Fibroblast of skin of back (primary cell): ENCODE data around the gene KDM5B.

ENCODE experiments used
- DNase-seq: peaks from one replicate; pipeline ENCODE4 v3.0.0-alpha.2; 2013

Gene KDM5B

DNA sequence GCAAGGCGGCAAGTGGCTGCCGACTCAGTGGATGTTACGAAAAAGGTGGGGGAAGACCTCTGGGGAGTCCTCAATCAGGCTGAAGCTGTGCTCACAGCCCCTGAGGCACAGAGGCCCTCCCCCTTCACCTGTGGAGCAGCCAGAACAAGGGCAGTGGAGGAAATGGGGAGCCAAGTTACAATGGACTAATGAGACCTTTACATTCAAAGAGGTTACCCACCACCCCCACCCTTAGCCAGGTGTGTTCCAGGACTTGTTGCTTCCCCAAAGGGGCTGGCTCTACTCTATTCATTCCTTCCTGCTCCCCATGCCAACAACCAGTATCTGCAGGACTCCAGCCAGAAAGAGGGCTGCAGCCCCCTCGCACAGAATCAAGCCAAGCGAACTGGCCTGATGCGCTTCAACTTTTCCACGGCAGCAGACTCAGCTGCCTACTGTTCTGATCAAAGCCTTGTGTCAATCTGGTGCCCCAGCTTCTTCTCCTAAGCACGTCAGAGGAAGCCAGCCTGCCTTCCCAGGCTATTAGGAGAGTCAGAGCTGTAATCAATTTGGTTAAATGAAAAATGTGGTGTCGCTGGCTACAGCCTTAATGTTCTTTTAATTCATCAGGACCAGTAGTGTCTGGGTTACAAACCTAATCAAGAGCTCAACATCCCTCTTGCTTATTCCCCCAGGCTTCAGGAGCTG lies 96.1 kb downstream of the KDM5B start:
- DNase-seq, result no peak

GRCh38 chr1:202710070-202711045 lies 97.9 kb downstream of the KDM5B start, which contains the start of gene SYT2:
Gene SYT2, minus strand, starts transcription at chr1:202710454. Its CDS starts 104,682 bp downstream, at chr1:202605772.
- DNase-seq, result peak; percentile 27

- no peak for DNase-seq
These were observed 98.8 kb downstream of the KDM5B start for GRCh38 chr1:202709276-202710041.

- no peak for DNase-seq
These were observed 99.6 kb downstream of the KDM5B start for GRCh38 chr1:202708456-202709275.

DNA sequence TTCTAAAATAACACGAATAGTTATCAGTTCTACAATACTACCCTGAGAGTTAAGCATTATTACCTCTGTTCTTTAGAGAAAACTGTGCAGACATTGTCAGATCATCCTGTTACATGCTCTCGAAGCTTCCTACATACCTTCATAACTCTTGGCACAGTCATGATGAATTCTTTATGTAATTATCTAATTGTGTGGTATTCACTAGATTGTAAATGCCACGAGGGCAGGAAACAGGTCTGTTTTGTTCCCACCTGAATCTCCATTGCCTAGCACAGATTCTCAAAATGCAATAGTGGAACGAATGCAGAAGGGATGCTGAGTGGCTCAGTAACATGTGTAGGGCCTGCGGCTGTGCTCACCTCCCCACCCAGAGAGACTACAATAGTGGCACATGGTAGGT lies 101.4 kb downstream of the KDM5B start:
- DNase-seq, result no peak

DNA sequence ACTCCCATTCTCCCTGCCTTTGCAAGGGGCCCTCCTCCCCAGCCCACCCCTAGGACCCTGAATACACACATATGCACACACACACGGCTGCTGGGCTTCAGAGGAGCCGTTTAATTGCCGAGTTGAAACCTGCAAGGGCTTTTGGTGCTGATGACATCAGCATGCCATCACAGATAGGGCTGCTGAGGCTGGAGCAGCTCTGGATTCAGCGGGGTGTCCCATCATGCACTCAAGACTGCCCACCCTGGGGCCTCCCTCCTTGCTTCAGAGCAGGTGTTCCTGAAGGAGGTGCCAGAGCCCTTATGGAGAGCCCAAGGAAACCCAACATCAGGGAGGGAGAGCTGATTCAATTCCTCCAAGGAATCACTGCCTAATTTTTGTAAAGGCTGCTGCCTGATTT lies 103.6 kb downstream of the KDM5B start:
- DNase-seq, result no peak

GRCh38 chr1:202703191-202703590 lies 105.0 kb downstream of the KDM5B start:
- DNase-seq, result no peak

DNA sequence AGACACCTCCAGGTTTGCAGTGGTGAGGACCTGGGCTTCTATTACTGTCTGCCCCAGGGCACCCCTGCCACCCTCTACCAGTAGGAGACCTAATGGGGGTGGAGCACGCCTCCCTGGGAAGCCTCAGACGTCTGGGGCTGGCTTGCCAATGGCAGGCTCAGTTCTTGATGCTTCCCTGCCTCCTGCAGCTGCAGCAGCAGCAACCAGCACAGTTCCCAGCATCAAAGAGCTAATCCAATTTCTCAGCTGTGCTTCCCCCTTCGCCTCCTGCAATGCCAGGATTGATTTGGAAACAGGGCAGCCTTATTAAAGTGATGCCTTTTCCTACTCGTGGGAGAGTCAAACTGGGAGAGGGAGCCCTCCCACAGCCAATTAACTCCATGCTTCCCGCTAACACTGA lies 106.1 kb downstream of the KDM5B start:
- DNase-seq, result no peak

GRCh38 chr1:202701200-202701599 lies 107.0 kb downstream of the KDM5B start:
- DNase-seq, result no peak

- DNase-seq, result no peak
These were observed 108.2 kb downstream of the KDM5B start for GRCh38 chr1:202700061-202700460.

GRCh38 chr1:202698276-202698675 lies 109.9 kb downstream of the KDM5B start:
- no peak for DNase-seq

- no peak for DNase-seq
These were observed 111.2 kb downstream of the KDM5B start for GRCh38 chr1:202697038-202697437.

DNA sequence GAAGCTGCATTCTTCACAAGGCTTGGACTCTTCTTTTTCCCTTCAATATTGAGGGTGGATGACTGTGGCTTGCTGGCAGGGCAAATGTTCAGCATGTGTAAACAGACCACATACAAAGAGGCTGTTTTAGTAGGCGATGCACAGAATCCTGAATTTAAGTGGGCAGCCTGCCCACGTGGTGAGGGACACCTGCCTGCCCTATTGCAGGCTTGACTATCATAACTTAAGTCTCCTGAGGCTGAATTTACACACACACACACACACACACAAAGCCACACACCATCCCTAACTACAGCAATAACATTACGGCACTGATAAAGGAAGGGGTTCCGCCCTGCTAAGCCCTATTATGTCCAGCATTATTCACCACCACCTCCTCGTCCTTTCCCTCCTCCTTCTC lies 113.9 kb downstream of the KDM5B start:
- DNase-seq, result no peak

DNA sequence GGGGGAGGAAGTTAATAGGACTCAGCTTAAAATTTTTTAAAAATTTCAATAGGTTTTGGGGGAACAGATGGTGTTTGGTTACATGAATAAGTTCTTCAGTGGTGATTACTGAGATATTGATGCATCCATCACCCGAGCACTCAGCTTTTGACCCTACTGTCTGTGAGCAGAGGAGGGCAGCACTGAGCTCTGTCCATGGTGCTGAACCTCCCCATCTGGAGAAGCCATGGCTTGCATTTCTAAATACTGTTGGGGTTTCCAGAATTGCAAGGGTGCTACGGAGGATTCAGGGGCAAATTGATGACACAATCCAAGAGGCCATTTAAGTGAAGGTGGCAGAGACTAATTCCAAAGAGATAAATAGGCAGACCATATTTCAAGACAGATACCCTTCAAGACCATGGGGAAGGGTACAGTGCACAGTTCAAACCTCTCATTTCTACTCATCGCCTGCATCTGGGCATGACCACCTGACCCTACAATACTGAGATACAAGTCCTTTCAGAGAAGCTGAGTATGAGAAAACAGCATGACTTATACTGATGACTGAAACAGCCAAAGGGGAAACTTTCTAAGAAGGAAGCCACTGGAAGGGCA lies 115.2 kb downstream of the KDM5B start:
- DNase-seq, result peak; percentile 69

GRCh38 chr1:202691816-202692215 lies 116.4 kb downstream of the KDM5B start:
- DNase-seq, result no peak

GRCh38 chr1:202689493-202690342 lies 118.5 kb downstream of the KDM5B start:
- no peak for DNase-seq

GRCh38 chr1:202689082-202689481 lies 119.1 kb downstream of the KDM5B start:
- DNase-seq, result no peak

GRCh38 chr1:202688401-202688800 lies 119.8 kb downstream of the KDM5B start:
- no peak for DNase-seq

DNA sequence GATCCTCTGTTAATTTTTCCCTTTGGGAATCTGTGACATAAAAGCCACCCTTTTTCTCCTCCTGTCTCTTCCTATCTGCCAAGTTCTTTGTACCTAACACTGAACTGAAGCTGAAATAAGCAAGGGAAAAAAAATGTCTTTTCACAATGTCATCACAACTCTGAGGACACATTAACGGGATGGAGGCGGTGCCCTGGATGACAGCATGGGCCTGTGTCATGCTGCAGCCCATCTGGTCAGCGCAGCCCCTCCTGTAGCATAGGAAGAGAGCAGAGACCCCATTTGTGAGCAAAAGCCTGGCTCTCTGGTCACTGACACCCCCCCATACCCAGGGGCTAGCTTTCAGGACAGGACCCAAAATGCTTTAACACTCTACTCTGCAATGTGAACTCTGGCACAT lies 120.4 kb downstream of the KDM5B start:
- no peak for DNase-seq

DNA sequence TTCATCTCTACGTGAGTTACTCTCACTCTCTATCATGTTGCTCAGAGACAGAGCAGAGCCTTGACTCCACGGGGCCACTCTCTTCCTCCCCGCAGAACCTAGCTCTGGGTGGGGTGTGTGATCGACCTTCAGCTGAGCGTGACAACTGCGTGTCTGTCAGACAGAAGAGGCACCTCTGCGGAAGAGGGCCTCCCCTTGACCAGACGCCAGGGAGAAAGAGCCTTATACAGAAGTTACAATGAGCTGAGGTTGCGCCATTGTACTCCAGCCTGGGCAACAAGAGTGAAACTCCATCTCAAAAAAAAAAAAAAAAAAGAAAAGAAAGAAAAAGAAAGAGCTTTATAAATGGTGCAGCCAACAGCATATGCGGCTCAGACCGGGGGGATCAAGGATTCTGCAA lies 120.9 kb downstream of the KDM5B start:
- no peak for DNase-seq

DNA sequence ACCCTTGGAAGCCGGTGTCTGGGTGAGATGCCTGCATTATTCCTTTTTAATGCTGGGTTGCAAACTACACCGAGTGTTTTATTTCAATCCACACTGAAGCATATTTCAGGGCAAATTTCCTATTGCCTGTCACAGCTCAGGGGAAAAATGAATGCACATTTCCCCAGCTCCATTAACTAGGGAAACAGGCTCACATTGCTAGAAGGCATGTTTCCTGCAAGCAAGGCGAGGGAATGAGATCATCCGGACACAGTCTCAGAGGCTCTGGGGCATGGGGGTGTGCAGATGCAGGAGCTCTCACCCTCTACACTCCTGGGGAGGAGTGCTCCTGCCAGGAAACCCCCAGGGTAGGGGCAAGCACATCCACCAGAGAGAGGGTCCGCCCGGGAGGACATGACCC lies 122.6 kb downstream of the KDM5B start:
- DNase-seq, result no peak
